GM12878 (cell line): ENCODE measurements around the gene CADPS. TPM values are rescaled to one million over a fixed set of nuclear protein-coding genes. Genes with fewer than 3 reads are reported as not detected.

ENCODE experiments used
- ATAC-seq: fragments of 200-7000 bp; cut with Tn5 transposase; 3 replicates; pipeline ENCODE4 v1.9.1; 2020; ENCODE audit warnings: mild to moderate bottlenecking, moderate library complexity
- BruUV-seq: library from RNA; stranded (reverse); fragments of 400-500 nt; replicated peaks from 2 replicates; lab custom pipeline; 2021; lab: Mats Ljungman, UMichigan
- CTCF ChIA-PET: fragments of 300-600 bp; sonication (Branson Sonifier 250); formaldehyde crosslinking; extraction: SDS; loops from one replicate; lab custom pipeline; 2021; ENCODE audit warnings: inconsistent platforms; lab: Yijun Ruan, JAX
- POLR2A ChIA-PET: fragments of 350-600 bp; formaldehyde crosslinking; extraction: SDS; loops from one replicate; lab custom pipeline; 2021; ENCODE audit warnings: inconsistent platforms; lab: Charles Lee
- RAD21 ChIA-PET: fragments of 300-600 bp; sonication (Branson Sonifier 250); formaldehyde crosslinking; loops from one replicate; lab custom pipeline; 2023; ENCODE audit warnings: antibody characterized with exemption; ENCODE audit not compliant: unreplicated experiment; lab: Charles Lee
- SMC1A ChIA-PET: fragments of 300-600 bp; sonication (Branson Sonifier 250); formaldehyde crosslinking; loops from one replicate; lab custom pipeline; 2023; ENCODE audit not compliant: unreplicated experiment, uncharacterized antibody; lab: Charles Lee
- DNase-seq: peaks from one replicate; pipeline ENCODE4 v3.0.0-alpha.2; 2011; ENCODE audit warnings: low read depth, low spot score
- FAIRE-seq: peaks from 3 replicates; lab custom pipeline; 2011; peaks lifted over from hg19 to GRCh38; lab: Jason Lieb, UNC
- H2AFZ ChIP-seq: 2 replicates; pipeline ENCODE4 v1.6.0; 2011; ENCODE audit warnings: low read depth, low read length, control low read depth; ENCODE audit not compliant: control insufficient read depth
- H3K27ac ChIP-seq: 2 replicates; pipeline ENCODE4 v1.5.1; 2011; ENCODE audit warnings: control low read depth; ENCODE audit not compliant: control insufficient read depth, insufficient read depth
- H3K27me3 ChIP-seq, 2 experiments: replicated peaks in 1 of 2; 2 replicates each; pipeline versions ENCODE4 v1.6.0 to v1.6.1; 2011; ENCODE audit warnings: low read length in 1 of 2; ENCODE audit not compliant: control insufficient read depth in 2 of 2, insufficient read depth in 2 of 2
- H3K36me3 ChIP-seq, 2 experiments: 2 replicates each; pipeline ENCODE4 v1.5.1; 2011; ENCODE audit warnings: low read length in 1 of 2; ENCODE audit not compliant: control insufficient read depth in 2 of 2, insufficient read depth in 2 of 2
- H3K4me1 ChIP-seq: 2 replicates; pipeline ENCODE4 v1.6.1; 2011; ENCODE audit warnings: mild to moderate bottlenecking, low read length, moderate library complexity, mixed read lengths; ENCODE audit not compliant: control insufficient read depth, insufficient read depth
- H3K4me2 ChIP-seq: 2 replicates; pipeline ENCODE4 v1.6.0; 2011; ENCODE audit warnings: control low read depth; ENCODE audit not compliant: control insufficient read depth, insufficient read depth
- H3K4me3 ChIP-seq: fragments of 200-600 bp; sonication (generic); 2 replicates; pipeline ENCODE4 v1.5.1; 2016
- H3K79me2 ChIP-seq: 2 replicates; pipeline ENCODE4 v1.6.0; 2011; ENCODE audit warnings: low read length; ENCODE audit not compliant: control insufficient read depth, insufficient read depth
- H3K9ac ChIP-seq: 2 replicates; pipeline ENCODE4 v1.8.0; 2011; ENCODE audit warnings: low read length, control low read depth, mixed read lengths; ENCODE audit not compliant: control insufficient read depth, insufficient read depth
- H3K9me3 ChIP-seq: replicated peaks from 3 replicates; pipeline ENCODE4 v1.5.1; 2011; ENCODE audit warnings: mild to moderate bottlenecking, low read length; ENCODE audit not compliant: control insufficient read depth, insufficient read depth
- H4K20me1 ChIP-seq: 2 replicates; pipeline ENCODE4 v1.6.0; 2011; ENCODE audit not compliant: control insufficient read depth, insufficient read depth
- CBFB ChIP-seq: IDR thresholded peaks from 2 replicates; pipeline ENCODE4 v1.6.1; 2016; ENCODE audit warnings: antibody characterized with exemption, low read depth
- CEBPB ChIP-seq, 2 experiments: fragments of 150-350 bp in 1 of 2; IDR thresholded peaks; 2 replicates each; pipeline ENCODE4 v1.6.1; 2012 to 2014; ENCODE audit warnings: low read depth in 2 of 2, low read length in 2 of 2, borderline replicate concordance in 1 of 2, inconsistent platforms in 1 of 2
- ETV6 ChIP-seq, 2 experiments: fragments of 450-650 bp in 1 of 2; IDR thresholded peaks in 1 of 2; conservative IDR thresholded peaks in 1 of 2; 2 replicates each; pipeline ENCODE4 v1.6.1; 2014; ENCODE audit warnings: antibody characterized with exemption in 1 of 2, borderline replicate concordance in 1 of 2, low read depth in 1 of 2, mild to moderate bottlenecking in 1 of 2, moderate library complexity in 1 of 2
- FOXM1 ChIP-seq: IDR thresholded peaks from 2 replicates; pipeline ENCODE4 v1.6.1; 2012; ENCODE audit warnings: low read depth, mild to moderate bottlenecking, inconsistent platforms, low read length, moderate library complexity
- NR2C2 ChIP-seq: IDR thresholded peaks from 2 replicates; pipeline ENCODE4 v1.6.1; 2011; ENCODE audit warnings: borderline replicate concordance, low read depth; ENCODE audit not compliant: control insufficient read depth, insufficient read length
- NRF1 ChIP-seq: conservative IDR thresholded peaks from 2 replicates; pipeline ENCODE4 v1.6.1; 2011; ENCODE audit warnings: mild to moderate bottlenecking, low read depth, low read length, improper control_type of control experiment
- SIN3A ChIP-seq: IDR thresholded peaks from 2 replicates; pipeline ENCODE4 v1.6.1; 2012; ENCODE audit warnings: low read depth, low read length, improper control_type of control experiment
- SIX5 ChIP-seq: IDR thresholded peaks from 2 replicates; pipeline ENCODE4 v1.6.1; 2011; ENCODE audit warnings: mild to moderate bottlenecking, low read depth, low read length, moderate library complexity; ENCODE audit not compliant: severe bottlenecking
- TBL1XR1 ChIP-seq: IDR thresholded peaks from 2 replicates; pipeline ENCODE4 v1.6.1; 2012; ENCODE audit warnings: low read depth, low read length, improper control_type of control experiment
- TCF7 ChIP-seq: IDR thresholded peaks from 2 replicates; pipeline ENCODE4 v1.6.1; 2014; ENCODE audit warnings: antibody characterized with exemption, borderline replicate concordance
- ZNF274 ChIP-seq: IDR thresholded peaks from one replicate; pipeline ENCODE4 v1.8.0; 2011; ENCODE audit not compliant: insufficient read length, insufficient read depth
- ZZZ3 ChIP-seq: IDR thresholded peaks from 2 replicates; pipeline ENCODE4 v1.6.1; 2011; ENCODE audit warnings: low read depth; ENCODE audit not compliant: control insufficient read depth, insufficient read length
- WGBS: methylation state at CpG from one replicate; pipeline ENCODE4 v1.1.6; 2016; ENCODE audit warnings: low lambda C conversion rate; ENCODE audit not compliant: insufficient replicate concordance, insufficient coverage; ENCODE audit errors: missing lambda C conversion rate; 5-methylcytosine and 5-hydroxymethylcytosine counted together
- in situ Hi-C: fragments of 300-500 bp; cut with MboI; formaldehyde crosslinking; loops from 9 replicates; pipeline ENCODE4 v1.14.3; 2018; ENCODE audit warnings: mixed read lengths
- intact Hi-C: fragments of 100-400 bp; cut with micrococcal nuclease; formaldehyde crosslinking; loops from one replicate; pipeline ENCODE4 v1.14.2; 2022; ENCODE audit not compliant: unreplicated experiment
- polyA plus RNA-seq, 11 experiments: library from polyadenylated mRNA; depleted of rRNA in 4 of 11; unstranded in 6 of 11; stranded (reverse) in 5 of 11; fragments of >200 nt; fragmentation: Nextera tagmentation in 4 of 11; fragmentation: Illumina TruSeq in 1 of 11; extraction: Ambion mirVana in 4 of 11; extraction: Trizol in 1 of 11; gene quantifications; 1 replicate in 1 of 11; 2 replicates in 10 of 11; pipeline versions ENCODE4 v1.2.1 to v1.2.3, GENCODE V29; 2011 to 2016; ENCODE audit warnings: inconsistent platforms in 2 of 11, missing spikeins in 2 of 11, low read depth in 1 of 11
- total RNA-seq, 4 experiments: library from RNA; depleted of rRNA in 3 of 4; stranded (reverse); fragments of >200 nt in 3 of 4; fragmentation: Illumina TruSeq in 1 of 4; extraction: Trizol in 1 of 4; gene quantifications; 2 replicates each; pipeline versions ENCODE4 v1.2.1 to v1.2.3, GENCODE V29; 2013 to 2021
- TF ChIP-seq, protein P1 (sequence below): fragments of 450-650 bp; IDR thresholded peaks from 2 replicates; pipeline ENCODE4 v1.6.1; 2014; ENCODE audit warnings: mild to moderate bottlenecking

Gene CADPS
- total and polyA plus RNA-seq, 10 of the 15 experiments (the other 5 are each of a cell fraction or from before 2014, with no cell fraction given): 0.20 TPM; not detected in 9

DNA sequence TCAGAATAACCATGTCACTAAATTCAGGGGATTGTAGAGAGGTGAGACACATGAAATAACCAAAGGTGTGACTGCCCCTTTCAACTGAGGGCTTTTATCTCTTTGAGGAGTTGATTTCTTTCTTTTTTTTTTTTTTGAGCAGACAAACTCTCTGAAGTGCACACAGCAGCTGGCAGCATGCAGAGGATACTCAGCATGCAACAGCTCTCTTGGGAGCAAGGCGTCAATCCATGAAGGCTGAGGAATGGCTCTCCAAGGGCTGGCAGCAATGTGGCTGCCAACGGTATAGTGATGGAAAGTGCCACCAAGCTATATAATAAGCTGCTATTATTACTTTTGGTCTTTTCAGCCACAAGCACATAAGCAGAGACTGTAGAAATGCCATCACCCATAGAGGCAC is 275.2 kb downstream of the CADPS start:
- TF ChIP-seq ETV6 (conservative IDR thresholded peaks at IDR 0.05 in 1 of 2, IDR thresholded peaks at IDR 0.05 in 1 of 2; ENCODE audit: borderline replicate concordance in 1 of 2, low read depth in 1 of 2) (no peak), TBL1XR1 (no peak), TCF7 (no peak), CEBPB (IDR thresholded peaks at IDR 0.05; ENCODE audit: borderline replicate concordance in 1 of 2, low read depth in 2 of 2, low read length in 2 of 2) (no peak), FOXM1 (no peak), SIX5 (no peak), ZNF274 (no peak), CBFB (no peak), ZZZ3 (no peak), NR2C2 (no peak), NRF1 (no peak), SIN3A (no peak)
- TF ChIP-seq, protein P1, sequence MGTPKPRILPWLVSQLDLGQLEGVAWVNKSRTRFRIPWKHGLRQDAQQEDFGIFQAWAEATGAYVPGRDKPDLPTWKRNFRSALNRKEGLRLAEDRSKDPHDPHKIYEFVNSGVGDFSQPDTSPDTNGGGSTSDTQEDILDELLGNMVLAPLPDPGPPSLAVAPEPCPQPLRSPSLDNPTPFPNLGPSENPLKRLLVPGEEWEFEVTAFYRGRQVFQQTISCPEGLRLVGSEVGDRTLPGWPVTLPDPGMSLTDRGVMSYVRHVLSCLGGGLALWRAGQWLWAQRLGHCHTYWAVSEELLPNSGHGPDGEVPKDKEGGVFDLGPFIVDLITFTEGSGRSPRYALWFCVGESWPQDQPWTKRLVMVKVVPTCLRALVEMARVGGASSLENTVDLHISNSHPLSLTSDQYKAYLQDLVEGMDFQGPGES: no peak

More for the DNA sequence above, 275.2 kb downstream of the CADPS start:
- ATAC-seq: no peak
- FAIRE-seq: no peak
- POLR2A ChIA-PET: no interaction called here
- H3K4me1 ChIP-seq: no peaks in the 10 kb centered on the region
- DNase-seq: no peak
- 61% methylated on average over 2 of the region's 2 CpGs for WGBS
- CTCF ChIA-PET: no interaction called here
- no peaks in the 10 kb centered on the region for H3K9me3 ChIP-seq
- no peaks in the 10 kb centered on the region for H3K36me3 ChIP-seq
- SMC1A ChIA-PET: no interaction called here
- in situ Hi-C loops (loop anchor here (25.0 kb wide), 1 partner anchor 1212 kb away; the partner anchor contains the start of gene C3orf49), intact Hi-C loops (no loop called here)
- RAD21 ChIA-PET: no interaction called here
- H4K20me1 ChIP-seq: no peaks in the 10 kb centered on the region
- H2AFZ ChIP-seq: no peak overlapping the region
- no peak overlapping the region for H3K4me2 ChIP-seq
- H3K9ac ChIP-seq: no peak overlapping the region
- H3K27ac ChIP-seq: no peak overlapping the region
- H3K79me2 ChIP-seq: no peaks in the 10 kb centered on the region
- H3K27me3 ChIP-seq: no peaks in the 10 kb centered on the region
- no peak overlapping the region for H3K4me3 ChIP-seq
- no TSS peak for BruUV-seq
